GM19035 (cell line): ENCODE measurements around the gene EML1.

Experiments used
- ATAC-seq: cut with Tn5 transposase; IDR thresholded peaks from one replicate; pipeline ENCODE4 v1.9.1; 2021; ENCODE audit not compliant: unreplicated experiment

Gene EML1

GRCh38 chr14:99982537-99983250 is 189.5 kb downstream of the EML1 start:
- peak; percentile 59 for ATAC-seq

GRCh38 chr14:99983251-99984015 is 190.2 kb downstream of the EML1 start:
- ATAC-seq, result no peak

- no peak for ATAC-seq
These were observed 190.8 kb downstream of the EML1 start for GRCh38 chr14:99984036-99984435.

- no peak for ATAC-seq
These were observed 193.2 kb downstream of the EML1 start for GRCh38 chr14:99986396-99986795.

GRCh38 chr14:99989032-99989431 is 195.8 kb downstream of the EML1 start:
- no peak for ATAC-seq

GRCh38 chr14:99990268-99991170 is 197.3 kb downstream of the EML1 start:
- ATAC-seq, result no peak

GRCh38 chr14:99991331-99991730 is 198.1 kb downstream of the EML1 start:
- ATAC-seq, result no peak
